Hepatic stellate cell (primary cell): ENCODE results near the gene CDC14B.
"Not testable (repeated sequence)": the region's sequence is repeated elsewhere in the genome, so short reads cannot be mapped to it uniquely, and the experiment has no call there.

Source experiments
- DNase-seq: peaks from one replicate; pipeline ENCODE4 v3.0.0; 2011; ENCODE audit warnings: low spot score

The CDC14B gene

GRCh38 chr9:96619491-96620180 is at the start of gene CDC14B:
Gene CDC14B, minus strand, starts transcription at chr9:96619843. Its CDS starts 465 bp downstream, at chr9:96619378.
- peak; percentile 82 for DNase-seq

- no peak for DNase-seq
These were observed 49.4 kb upstream of the CDC14B start for GRCh38 chr9:96668868-96669534.

DNA sequence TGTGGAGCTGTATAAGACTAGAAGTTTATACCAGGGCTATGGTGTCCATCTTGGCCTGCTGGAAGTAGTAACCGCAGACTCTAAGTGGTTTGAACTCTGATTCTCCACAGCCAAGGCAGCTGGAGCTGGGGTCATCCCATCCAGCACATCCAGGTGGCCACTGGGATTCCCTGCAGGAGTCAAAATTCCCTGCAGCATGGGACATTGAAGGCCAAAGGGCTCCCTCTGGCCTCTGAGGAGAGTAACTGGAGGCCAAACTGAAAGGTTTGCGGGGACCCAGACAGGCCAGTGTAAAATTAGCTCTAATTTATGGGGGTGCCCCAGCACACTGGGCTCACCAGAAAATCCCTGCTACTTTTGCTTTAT is 47.7 kb upstream of the CDC14B start:
- no peak for DNase-seq

DNA sequence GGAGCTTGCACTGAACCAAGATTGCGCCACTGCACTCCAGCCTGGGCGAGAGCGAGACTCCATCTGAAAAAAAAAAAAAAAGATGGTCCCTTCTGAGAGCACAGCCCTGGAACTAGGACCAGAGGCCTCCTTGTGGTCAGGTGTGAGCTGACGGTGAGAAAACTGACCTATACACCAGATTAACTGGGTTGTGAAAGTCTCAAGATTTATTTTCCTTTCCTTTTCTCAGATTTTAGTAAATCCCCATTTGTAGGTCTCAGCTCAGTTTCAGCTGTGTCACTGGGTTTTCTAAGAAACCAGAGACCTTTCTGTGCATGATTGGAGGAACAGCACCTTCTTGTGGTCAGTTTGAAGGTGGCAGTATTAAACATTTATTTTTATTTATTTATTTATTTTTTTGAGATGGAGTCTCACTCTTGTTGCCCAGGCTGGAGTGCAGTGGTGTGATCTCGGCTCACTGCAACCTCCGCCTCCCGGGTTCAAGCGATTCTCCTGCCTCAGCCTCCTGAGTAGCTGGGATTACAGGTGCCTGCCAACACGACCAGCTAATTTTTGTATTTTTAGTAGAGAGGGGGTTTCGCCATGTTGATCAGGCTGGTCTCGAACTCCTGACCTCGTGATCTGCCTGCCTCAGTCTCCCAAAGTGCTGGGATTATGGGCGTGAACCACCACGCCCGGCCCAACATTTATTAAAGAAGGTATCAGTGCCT is 47.2 kb upstream of the CDC14B start:
- peak; percentile 71 for DNase-seq

- DNase-seq = no peak
These were observed 46.1 kb upstream of the CDC14B start for GRCh38 chr9:96665789-96666188.

GRCh38 chr9:96663506-96664120 is 44.0 kb upstream of the CDC14B start:
- DNase-seq = no peak

- DNase-seq = no peak
These were observed 42.1 kb upstream of the CDC14B start for GRCh38 chr9:96661711-96662110.

DNA sequence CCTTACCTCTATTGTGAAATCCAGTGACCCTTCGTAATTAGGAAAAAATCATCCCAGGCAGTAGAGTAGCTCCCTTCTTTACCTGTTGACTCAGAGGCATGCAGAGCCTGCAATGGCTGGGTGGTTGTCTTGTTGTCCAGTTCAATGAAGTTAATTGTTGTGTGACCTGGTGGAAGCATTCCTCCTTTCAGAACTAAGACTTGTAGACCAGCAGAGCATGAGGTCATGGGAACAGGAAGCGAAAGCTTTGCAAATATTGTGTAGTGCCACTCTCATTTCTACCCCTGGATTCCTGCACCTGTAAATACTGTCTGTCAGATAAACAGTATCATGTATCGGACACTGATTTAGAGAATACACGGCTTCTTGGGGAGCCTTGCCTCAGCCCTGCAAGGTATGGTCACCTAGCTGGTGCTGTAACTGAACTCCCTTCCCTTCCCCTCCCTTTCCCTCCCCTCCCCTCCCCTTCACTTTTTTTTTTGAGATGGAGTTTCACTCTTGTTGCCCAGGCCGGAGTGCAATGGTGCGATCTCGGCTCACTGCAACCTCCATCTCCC is 41.1 kb upstream of the CDC14B start:
- DNase-seq = no peak

DNA sequence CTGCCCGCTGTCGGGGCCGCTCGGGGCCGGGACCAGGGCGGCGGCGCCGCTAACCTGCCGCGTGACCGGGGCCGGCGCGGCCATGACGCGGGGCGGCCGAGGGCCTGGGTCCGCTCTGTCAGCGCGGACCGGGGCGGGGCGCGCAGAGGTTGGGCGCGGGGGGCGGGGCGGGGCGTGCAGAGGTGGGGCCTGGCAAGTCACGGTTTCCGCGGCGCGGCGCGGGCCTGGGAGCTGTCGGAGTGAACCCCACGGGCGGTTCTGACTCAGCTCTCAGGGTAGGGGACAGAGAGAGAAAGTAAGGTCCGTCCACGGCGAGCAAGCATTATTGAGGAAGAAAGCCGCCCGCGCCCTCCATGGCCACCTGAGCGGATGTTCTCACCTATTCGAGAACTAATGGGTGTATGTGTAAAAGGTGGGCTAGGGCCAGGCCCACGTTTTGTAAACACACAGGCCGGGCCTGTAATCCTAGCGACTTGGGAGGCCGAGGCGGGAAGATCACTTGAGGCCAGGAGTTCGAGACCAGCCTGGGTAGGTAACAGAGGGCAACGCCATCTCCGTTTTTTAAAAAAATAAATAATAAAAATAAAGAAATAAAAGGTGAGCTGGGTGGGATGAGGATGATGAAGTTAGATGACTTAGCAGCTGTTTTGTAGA is 35.7 kb upstream of the CDC14B start, which contains the start of gene PRXL2C:
TSS of gene PRXL2C (minus strand) at position 120 of the 654 bp plus-strand sequence. CDS start at position 84, 36 bp downstream.
- peak; percentile 69 for DNase-seq

- DNase-seq = peak; percentile 90
These were observed 35.0 kb upstream of the CDC14B start for GRCh38 chr9:96654450-96655197.

DNA sequence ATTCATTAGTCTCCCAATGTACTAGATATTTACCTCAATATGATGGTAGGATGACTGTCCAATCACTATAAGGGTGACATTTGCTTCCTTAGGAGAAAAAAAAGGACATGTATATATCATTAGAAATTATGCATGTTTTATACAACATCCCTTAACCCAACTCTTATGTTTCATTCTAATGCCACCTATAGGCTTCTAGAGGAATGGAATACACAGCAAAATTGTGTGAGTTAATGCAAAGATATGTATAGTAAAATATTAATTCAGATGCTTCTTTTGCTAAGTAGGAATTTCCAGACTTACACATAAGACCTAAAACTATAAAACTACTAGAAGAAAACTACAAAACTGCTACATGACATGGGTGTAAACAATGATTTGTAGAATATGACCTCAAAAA is 32.0 kb upstream of the CDC14B start:
- DNase-seq = peak; percentile 42

GRCh38 chr9:96649620-96650324 is 30.1 kb upstream of the CDC14B start:
- DNase-seq = no peak

GRCh38 chr9:96646081-96646991 is 26.7 kb upstream of the CDC14B start:
- no peak for DNase-seq

DNA sequence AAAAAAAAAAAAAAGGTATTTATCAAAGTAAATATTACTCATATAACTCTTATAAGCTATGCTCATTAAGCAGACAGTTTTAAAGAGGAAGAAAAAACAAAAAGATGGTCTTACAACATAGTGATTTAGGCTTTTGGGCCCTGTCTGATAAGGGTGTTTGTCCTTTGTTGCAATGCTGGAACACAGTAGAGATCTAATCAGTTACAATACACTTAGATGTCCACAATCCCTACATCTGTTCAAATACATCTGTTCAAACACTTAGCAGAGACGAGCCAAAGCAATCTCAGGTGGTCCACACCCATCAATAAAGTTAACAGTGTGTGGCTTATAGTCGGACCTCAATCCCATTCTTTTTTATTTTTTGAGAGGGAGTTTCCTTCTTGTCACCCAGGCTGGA is 24.5 kb upstream of the CDC14B start:
- no peak for DNase-seq

GRCh38 chr9:96641514-96641913 is 21.9 kb upstream of the CDC14B start:
- no peak for DNase-seq

GRCh38 chr9:96638606-96639364 is 19.1 kb upstream of the CDC14B start:
- no peak for DNase-seq

DNA sequence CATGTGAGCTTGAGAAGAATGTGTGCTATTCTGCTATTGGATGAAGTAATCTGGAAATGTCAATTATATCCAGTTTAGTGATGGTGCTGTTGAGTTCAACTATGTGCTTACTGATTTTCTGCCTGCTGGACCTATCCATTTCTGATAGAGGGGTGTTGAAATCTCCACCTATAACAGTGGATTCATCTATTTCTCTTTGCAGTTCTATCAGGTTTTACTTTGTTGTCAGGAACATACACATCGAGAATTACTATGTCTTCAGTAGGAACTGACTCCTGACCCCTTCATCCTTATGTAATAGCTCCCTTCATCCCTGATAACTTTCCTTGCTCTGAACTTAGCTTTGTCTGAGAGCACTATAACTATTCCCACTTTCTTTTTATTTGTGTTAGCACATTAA is 16.7 kb upstream of the CDC14B start:
- no peak for DNase-seq

DNA sequence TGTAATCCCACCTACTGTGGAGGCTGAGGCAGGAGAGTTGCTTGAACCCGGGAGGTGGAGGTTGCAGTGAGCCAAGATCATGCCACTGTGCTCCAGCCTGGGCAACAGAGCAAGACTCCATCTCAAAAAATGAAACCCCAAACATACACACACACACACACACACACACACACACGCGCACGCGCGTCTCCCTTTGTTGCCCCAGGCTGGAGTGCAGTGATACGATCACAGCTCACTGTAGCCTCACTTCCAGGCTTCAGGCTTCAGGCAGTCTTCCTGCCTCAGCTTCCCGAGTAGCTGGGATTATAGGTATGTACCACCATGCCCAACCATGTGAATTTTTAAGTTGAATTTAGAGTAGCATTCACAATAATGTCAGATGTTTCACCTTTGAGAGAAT is 13.9 kb upstream of the CDC14B start:
- DNase-seq = not testable (repeated sequence)

DNA sequence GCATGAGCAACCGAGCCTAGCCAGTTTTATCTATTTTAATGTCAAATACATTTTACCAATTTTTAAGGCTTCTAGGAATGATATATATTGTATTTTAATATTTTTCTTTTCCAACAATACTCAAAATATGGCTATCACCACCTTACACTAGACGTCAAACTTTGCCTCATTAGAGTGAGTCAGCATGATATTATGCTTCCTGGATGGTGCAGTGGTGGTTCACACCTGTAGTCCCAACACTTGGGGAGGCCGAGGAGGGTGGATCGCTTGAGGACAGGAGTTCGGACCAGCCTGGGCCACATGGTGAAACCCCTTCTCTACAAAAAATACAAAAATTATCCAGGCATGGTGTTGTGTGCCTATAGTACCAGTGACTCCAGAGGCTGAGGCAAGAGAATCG is 7.3 kb upstream of the CDC14B start:
- no peak for DNase-seq
